GM12873 (cell line): ENCODE data around the gene B4GALT6.

Experiments used
- CTCF ChIP-seq: IDR thresholded peaks from 2 replicates; pipeline ENCODE4 v1.5.1; 2012; ENCODE audit warnings: low read depth, mild to moderate bottlenecking, moderate library complexity, low read length, control low read depth; ENCODE audit not compliant: insufficient read depth; ENCODE audit errors: missing control alignments

The B4GALT6 gene

DNA sequence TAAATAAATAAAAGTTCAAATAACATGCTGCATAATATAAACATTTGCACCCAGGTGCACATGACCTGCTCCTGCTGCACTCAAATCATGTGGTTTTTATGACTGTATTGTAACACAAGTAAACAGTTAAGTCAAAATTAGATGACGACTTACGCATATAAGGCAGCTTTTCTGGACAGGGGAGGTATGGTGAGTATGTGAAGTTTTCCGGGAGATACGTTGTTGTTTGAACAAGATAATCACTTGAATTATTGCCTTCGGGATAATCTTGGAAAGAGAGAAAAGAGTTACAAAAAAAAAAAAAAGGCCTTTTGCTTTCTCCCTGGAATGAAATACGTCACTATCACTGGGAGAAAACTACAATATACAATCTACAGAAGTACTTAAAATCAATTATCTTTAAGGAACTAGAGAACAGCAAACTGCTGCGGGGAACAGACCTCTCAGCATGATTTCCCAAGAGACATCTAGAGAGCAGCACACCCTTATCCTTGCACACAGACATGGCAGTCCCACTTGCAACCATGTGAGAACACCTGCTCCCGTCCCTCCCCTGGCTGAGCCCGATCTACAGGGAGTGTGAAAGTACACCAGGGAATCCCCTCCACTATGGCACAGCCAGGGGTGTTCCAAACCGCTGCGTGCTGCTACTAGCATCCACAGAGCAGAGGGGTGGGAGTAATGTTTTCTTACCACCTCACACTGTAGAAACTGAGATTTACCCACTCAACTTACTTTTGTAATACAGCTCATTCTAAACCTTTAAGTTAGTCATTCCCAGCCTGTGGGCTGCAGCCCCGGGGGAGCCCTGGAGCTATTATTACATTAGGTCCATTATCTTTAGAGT, 26.3 kb downstream of the B4GALT6 start:
- TF ChIP-seq CTCF: no peak

DNA sequence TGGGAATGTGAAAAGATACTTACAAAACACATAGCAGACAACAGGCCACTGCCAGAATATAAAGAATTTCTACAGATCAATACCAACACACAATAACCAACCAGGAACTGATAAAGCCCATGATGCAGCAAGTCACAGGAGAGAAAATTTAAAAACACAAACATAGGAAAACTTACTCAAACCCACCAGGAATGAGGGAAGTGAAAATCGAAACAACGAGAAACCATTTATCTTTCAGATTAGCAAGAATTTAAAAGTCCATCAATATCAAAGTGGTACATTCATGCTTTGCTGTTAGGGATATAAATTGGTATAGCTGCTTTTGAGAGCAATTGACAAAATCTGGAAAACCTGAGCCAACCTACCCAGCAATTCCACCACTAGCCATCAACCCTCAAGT, 27.6 kb downstream of the B4GALT6 start:
- no peak for TF ChIP-seq CTCF

DNA sequence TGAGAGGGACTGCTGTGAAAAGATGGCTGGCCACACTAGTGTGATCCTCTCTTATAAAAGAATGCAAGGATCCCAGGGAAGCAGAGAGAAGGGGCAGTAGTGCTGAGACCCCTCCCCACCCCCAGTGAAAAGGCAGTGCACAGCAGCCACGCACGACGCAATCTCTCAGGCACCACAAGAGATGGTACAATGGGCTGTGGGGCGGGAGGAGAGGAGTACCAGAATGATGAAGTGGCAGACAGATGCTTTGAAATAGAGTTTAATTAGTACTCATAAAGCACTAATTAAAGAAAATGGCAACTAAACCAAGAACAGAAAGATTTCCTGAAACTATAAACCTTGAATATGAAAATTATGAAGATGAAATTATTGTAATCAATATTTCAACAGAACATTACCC, 29.0 kb downstream of the B4GALT6 start:
- no peak for TF ChIP-seq CTCF

DNA sequence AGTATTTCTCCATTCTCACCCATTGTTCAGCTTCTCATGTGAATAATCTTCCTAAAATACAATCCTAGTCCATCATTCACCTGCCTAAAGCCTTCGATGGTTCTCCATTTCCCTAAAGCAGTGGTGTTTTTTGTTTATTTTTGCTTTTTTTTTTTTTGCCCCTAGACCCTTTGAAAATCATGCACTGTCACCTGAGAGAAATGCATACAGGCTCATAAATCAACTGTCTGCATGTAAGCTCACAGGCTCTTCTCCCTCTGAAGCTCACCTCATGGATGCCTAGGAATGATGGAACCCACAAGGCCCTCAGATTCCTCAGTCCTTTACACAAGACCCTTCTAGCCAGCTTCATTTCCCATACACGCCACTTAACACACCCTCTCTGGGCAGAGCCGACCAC, 31.5 kb downstream of the B4GALT6 start:
- TF ChIP-seq CTCF: no peak

DNA sequence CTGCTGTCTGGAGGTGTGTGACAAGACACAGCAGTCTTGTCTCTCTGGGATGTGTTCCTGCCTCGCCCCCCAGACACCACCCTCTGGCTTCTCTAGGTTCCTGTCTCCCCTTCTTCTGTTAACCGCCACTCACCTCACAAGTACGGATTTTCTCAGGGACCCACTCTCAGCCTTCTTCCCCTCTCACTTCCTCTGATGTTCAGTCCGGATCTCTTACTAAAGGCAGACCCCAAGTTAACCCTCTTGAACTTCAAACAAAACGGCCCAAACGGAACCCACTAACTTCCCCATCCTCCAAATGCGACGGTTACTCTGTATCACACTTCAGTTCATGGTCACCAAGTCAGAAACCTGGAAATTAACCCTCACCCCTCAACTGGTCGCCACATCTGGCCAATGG, 32.0 kb downstream of the B4GALT6 start:
- TF ChIP-seq CTCF: no peak

- TF ChIP-seq CTCF: no peak
These were observed 33.0 kb downstream of the B4GALT6 start for GRCh38 chr18:31651369-31651768.

DNA sequence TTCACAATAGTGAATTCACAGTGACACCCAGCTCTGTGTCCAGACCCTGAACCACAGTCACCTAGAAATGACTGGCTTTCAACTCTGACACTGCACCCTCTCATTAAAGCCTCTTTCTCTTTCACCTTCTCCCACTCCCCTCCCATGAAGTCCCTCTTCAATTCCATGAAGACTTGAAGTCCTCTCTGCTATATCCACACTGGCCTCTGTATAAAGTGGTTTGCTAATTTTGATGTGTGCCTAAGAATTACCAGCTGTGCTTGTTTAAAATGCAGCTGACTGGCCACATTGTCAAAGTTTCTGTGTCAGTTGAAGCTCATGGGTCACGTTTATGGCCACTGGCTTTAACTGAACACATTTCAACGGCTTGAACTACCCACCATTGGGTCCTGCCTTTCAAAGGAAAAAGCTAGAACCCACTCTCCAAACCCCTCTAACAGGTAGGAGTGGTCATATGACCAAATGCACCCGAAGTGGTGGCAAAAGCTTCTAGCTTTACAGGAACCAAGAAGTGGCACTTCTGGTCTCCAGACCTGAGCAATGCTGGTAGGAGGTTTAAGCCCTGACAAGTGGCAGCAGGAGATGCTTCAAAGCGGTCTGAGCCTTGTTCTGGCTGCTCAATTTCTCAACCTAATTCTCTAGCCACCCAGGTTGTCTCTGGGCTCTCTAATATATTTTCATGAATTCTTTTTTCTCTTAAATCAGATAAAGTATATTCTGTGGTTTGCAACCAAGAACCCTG, 34.2 kb downstream of the B4GALT6 start:
- no peak for TF ChIP-seq CTCF
